Measurements from ENCODE around the gene EMD.
"Not testable (repeated sequence)": the region's sequence is repeated elsewhere in the genome, so short reads cannot be mapped to it uniquely, and the experiment has no call there.

The EMD gene

GRCh38 chrX:154372612-154373022, 6.5 kb upstream of the EMD start:
- DNase-seq, result peak; percentile 62

DNA sequence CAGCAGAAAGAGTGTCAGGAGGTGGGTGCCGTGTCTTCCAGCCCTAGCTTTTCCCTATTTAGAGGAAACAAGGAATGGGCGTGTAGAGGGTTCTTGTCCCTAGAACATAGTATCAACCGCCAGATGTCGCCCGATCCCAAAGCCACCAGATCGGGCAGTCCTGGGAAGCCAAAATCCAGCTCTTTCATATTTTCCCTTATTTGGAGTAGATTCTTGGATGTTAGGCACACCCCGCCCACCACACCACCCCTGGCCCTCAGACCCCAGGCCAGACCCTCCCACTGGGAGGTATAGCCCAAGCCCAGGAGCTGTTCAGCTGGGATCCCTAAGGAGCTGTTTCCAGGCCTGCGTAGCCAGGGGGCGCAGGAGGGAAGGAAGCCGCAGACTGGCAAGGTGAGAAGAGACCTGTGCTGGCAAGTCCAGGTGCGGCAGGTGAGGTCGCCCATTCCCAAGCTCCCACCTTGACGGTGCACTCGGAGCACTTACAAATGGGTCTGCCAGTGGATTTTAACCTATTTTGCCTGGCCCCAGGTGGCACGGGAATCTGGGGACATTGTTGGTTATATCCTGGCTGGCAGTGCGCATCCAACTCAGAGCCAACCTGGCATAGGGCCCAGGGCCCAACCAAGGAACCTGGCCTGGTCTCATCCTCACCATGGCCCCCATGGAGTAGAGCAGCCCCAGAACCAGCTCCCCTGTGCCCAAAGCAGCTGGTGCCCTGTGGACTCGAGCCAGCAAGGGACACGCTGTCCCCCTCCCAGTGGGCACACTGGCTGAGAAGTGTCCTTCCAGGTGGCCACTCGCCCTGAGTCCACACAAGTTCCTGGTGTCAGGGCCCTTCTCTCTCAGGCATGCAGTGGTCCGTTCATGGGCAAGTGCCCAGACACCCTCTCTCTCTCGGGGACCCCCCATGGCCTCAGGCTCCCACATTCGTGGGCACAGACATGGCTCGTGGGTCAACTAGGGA, 5.5 kb upstream of the EMD start:
- DNase-seq, result no peak

- peak; percentile 52 for DNase-seq
Observed at GRCh38 chrX:154374313-154375155, 4.6 kb upstream of the EMD start, which contains the start of gene FLNA. TSS of gene FLNA (minus strand) at chrX:154374634. CDS start at chrX:154371245, 3,389 bp downstream.

DNA sequence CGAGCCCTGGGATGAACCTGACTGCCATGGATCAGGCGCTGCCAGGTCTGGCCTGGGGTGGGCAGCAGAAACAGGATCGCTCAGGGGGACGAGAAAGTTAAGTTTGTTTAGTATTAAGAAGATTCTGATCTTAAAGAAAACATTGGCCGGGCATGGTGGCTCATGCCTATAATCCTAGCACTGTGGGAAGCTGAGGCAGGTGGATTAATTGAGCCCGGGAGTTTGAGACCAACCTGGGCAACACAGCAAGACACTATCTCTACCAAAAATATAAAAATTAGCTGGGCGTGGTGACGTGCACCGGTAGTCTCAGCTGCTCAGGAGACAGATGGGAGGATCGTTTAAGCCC, 4.0 kb upstream of the EMD start:
- DNase-seq, result no peak

- DNase-seq, result no peak
Observed at GRCh38 chrX:154376774-154377173, 2.3 kb upstream of the EMD start.

DNA sequence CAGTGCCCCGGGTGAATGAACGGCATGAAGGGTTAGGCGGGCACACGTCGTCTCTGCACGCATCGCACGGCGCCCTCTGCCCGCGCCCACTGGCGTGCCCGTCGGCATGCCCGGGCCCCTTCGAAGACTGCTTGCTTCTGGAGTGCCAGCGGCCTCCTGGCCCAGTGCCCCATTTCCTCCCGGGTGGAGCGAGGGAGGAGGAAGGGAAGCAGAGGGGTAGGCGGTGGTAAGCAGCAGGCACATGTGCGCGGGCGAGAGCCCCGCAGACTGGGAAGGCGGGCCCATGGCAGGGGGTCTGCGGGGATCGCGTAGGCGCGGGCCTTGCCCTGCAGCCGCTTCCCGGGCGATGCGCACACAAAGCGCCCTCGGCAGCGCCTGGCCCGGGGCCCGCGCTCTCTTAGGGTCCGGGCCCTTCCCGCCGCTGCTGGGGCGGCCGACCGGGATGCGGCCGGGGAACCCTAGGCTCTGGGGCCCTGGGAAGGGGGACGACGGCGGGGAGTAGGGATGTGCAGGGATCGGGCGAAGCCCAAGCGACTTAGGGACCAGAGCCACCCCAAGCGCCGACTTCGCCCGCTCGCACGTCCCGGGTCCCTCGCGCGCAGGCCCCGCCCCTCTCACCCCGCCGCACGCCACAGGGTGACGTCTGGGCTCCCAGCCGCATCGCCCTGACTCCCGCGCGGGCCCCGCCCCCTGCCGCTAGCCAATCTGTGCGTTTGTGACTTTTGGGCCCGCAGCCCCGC, 866 bp upstream of the EMD start:
- DNase-seq, result peak; percentile 52

DNA sequence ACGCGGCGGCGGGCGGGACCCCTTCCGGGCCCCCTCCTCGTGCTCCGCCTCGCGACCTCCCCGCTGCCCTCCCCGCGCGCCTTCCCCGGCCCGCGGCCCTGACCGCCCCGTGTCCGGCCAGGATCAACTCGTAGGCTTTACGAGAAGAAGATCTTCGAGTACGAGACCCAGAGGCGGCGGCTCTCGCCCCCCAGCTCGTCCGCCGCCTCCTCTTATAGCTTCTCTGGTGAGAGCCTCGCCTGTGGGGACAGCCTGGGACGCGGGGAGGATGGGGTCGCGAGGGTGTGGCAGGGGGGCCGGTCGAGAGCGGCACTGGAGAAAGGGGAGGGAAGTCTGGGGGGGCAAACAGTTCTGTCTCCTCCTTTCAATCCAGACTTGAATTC, 465 bp downstream of the EMD start:
- DNase-seq, result no peak

- no peak for DNase-seq
Observed at GRCh38 chrX:154380153-154380552, 1.1 kb downstream of the EMD start.

GRCh38 chrX:154380787-154381186, 1.7 kb downstream of the EMD start:
- DNase-seq, result no peak

DNA sequence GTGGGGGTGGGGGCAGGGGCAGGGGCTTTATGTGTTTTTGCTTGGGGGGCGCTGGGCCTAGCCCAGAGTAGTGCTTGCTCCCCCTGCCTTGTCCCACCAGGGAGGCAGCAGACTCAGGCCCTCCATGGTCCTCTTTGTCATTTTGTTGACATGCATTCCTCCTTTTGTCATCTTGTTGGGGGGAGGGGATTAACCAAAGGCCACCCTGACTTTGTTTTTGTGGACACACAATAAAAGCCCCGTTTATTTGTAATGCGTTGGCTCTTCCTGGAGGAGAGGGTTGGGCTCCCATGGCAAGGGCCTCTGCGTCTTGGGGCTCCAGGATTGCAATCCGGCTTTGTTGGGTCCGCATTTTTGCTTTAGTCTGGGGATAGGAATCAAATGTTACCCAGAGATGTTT, 2.2 kb downstream of the EMD start:
- no peak for DNase-seq

DNA sequence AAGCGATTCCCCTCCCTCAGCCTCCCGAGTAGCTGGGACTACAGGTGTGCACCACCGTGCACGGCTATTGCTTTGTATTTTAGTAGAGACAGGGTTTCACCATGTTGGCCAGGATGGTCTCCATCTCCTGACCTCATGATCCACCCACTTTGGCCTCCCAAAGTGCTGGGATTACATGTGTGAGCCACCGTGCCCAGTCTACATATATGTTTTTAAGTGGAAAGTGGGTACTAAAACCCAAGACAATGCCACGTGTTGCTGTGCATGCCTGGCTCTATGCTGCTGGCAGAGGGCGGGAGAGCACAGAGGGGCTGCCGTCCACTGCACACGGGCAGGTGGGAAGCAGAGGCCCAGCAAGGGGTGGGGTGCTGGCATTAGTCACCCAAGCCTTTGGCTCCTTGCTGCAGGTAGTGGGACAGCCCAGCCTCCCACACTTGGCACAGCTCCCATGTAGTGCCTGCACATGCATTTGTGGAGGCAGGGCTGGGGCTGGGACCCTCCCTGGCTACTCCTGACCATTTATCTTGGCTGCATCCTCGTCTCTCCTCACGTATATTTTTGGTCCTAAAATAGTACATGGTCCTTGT, 3.5 kb downstream of the EMD start:
- no peak for DNase-seq

DNA sequence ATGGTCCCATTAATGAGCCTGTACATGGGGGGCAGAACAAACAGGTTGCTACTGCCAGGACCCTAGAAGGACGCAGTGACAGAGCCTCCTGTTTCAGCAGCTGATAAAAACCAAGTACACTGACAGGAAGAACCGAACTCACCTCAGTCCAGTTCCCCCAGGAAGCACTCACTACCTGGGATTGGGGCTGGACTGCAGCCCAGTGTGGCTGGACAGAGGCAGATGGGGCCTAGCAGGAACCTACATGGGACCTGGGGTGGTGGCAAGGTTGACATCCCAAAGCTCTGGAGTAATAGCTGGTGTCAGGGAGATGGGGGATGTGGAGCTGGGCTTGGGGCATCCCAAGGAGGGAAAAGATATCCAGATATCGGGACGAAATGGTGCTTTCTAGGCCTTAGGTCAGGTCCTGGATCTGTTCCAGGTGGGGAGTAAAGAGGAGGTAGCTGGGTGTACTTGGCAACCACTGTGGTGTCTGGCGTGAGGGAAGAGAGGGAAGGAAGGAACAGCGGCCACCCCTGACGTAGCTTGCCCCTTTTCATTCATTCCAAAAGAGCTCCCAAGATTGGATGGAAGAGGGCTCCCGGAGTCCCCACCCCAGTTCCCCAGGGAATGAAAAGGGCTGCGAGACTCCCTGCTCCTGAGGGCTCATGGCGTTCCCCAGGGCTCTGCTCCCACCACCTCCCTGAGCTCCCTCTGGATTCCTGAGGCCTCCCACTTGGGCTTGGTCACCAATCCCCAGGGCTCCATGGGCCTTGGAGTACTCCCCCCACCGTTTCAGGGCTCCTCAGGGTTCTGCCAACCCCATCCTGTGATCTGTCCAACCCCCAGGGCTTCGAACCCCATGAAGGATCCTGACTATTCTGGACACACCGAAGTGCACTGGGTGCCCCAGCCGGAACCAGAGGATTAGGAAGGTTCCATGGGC, 4.5 kb downstream of the EMD start:
- DNase-seq, result no peak

- DNase-seq, result no peak
Observed at GRCh38 chrX:154384284-154384892, 5.3 kb downstream of the EMD start.

DNA sequence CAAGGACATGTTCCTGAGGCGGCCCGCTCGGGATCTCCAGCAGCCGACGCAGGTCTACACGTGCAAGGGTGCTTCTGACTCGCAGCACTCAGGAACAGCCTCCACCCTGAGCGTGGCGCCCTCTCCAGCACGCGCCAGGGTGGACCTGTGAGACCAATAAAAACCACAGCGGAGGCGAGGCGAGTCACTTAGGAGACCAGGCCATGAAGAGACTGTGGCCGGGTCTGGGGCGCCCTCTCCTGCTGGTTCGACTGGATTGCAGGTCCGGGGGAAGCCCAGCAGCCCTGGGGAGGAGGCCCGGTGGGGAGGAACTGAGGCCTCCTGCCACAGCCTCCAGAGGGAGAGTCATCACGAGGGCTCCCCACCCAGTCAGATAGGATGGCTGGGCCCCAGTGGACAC, 9.0 kb downstream of the EMD start:
- not testable (repeated sequence) for DNase-seq

DNA sequence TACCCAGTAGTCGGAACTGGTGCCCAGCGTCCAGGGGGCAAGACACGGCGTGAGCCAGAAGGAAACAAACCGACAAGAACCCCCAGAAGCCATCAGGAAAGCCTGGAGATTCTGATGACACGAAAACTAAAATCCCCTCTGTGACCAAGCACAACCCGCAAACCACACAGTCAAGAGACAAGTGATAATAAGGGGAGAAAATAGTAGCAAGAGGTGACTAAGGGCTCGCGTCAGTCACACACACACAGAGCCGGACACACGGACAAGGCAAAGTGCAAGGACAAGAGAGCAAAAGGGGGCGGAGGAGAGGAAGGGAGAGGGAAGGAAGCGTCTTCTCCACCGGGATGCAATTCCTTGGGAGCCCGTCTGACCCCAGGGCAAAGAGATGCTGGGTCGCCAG, 9.6 kb downstream of the EMD start:
- not testable (repeated sequence) for DNase-seq

GRCh38 chrX:154389812-154390747, 11.0 kb downstream of the EMD start:
- DNase-seq, result peak; percentile 50

DNA sequence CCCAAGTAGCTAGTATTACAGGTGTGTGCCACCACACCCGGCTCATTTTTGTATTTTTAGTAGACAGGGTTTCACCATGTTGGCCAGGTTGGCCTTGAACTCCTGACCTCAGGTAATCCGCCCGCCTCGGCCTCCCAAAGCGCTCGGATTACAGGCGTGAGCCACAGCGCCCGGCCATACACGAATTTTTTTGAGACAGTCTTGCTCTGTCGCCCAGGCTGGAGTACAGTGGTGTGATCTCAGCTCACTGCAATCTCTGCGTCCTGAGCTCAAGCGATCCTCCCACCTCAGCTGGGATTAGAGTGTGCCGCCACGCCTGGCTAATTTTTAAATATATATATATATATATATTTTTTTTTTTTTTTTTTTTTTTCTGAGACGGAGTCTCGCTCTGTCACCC, 17.3 kb downstream of the EMD start:
- not testable (repeated sequence) for DNase-seq

GRCh38 chrX:154396973-154397887, 18.1 kb downstream of the EMD start:
- DNase-seq, result peak; percentile 61
